Measurements from ENCODE around the gene PSENEN.

DNA sequence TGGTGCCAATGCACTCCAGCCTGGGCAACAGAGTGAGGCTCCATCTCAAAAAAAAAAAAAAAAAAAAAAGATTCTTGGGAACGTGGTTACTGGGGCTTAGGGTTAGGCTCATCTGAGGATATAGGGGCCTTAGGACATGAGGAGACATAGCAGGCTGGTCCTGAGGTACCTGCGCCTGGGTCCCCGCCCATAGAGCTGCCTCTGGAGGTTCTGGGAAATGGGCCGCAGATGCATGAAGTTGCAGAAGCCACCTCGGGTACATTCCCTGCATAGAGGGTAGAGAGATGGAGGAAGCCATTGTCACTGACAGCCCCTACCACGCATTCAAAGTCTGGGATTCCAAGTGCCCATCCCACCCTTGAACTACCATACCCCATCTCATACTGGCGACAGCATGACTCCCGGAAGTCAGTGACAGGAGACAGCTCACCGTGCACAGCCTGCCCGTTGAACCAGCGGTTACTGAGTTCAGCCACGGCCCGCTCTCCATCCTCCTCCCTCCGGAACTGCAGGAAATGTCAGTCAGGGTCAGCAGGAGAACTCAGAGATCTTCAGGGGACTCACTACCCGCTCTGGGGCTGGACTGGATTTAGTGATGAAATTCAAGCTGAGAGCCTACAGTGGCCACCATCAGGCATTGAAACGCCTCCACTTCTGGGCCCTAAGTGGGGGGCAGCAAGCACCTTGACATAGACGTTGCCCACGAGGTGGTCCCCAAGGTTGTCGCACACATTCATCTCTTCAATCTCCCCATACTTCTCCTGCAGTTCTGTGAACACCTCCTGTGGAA, 1.6 kb upstream of the PSENEN start:
- no peak for TF ChIP-seq EZH2 (IDR thresholded peaks at IDR 0.05; ENCODE audit: low read length, missing control alignments)
- TF ChIP-seq, protein P1, sequence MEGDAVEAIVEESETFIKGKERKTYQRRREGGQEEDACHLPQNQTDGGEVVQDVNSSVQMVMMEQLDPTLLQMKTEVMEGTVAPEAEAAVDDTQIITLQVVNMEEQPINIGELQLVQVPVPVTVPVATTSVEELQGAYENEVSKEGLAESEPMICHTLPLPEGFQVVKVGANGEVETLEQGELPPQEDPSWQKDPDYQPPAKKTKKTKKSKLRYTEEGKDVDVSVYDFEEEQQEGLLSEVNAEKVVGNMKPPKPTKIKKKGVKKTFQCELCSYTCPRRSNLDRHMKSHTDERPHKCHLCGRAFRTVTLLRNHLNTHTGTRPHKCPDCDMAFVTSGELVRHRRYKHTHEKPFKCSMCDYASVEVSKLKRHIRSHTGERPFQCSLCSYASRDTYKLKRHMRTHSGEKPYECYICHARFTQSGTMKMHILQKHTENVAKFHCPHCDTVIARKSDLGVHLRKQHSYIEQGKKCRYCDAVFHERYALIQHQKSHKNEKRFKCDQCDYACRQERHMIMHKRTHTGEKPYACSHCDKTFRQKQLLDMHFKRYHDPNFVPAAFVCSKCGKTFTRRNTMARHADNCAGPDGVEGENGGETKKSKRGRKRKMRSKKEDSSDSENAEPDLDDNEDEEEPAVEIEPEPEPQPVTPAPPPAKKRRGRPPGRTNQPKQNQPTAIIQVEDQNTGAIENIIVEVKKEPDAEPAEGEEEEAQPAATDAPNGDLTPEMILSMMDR (conservative IDR thresholded peaks at IDR 0.05 in 1 of 2, IDR thresholded peaks at IDR 0.05 in 1 of 2; ENCODE audit: low read depth in 1 of 2, low read length in 2 of 2): no peak

Data from fibroblast of lung (primary cell).